Measurements from ENCODE around the gene CEP83. TPM values are rescaled to one million over a fixed set of nuclear protein-coding genes. Genes with fewer than 3 reads are reported as not detected.

The CEP83 gene
- total RNA-seq, 1 experiment from 2014 or later, result 19.2 TPM

GRCh38 chr12:94429633-94430032 lies 30.0 kb downstream of the CEP83 start (continued):
- TF ChIP-seq CTCF (IDR thresholded peaks at IDR 0.05 in 2 of 3, conservative IDR thresholded peaks at IDR 0.05 in 1 of 3; ENCODE audit: borderline replicate concordance in 1 of 3, insufficient read depth in 1 of 3, low read depth in 2 of 3, low read length in 2 of 3) (no peak), ZFX (IDR thresholded peaks at IDR 0.05) (no peak), ZNF274 (IDR thresholded peaks at IDR 0.05; ENCODE audit: low read depth, low read length) (no peak), MAX (IDR thresholded peaks at IDR 0.05) (no peak), EZH2 (IDR thresholded peaks at IDR 0.05) (no peak), TCF7L2 (IDR thresholded peaks at IDR 0.05; ENCODE audit: borderline replicate concordance, extremely low read depth, insufficient read depth, insufficient read length) (no peak)

- H4K20me1 ChIP-seq (ENCODE audit: insufficient read depth), result no peaks in the 10 kb centered on the region
- H3K4me2 ChIP-seq (ENCODE audit: low read length), result no peak overlapping the region
- RAD21 ChIA-PET (ENCODE audit: low non-redundant PET in 1 of 2, low total read pairs in 2 of 2, uncharacterized antibody in 2 of 2, unreplicated experiment in 2 of 2), result no interaction called here
- CTCF ChIA-PET, result no interaction called here
- no peak overlapping the region for H3K4me3 ChIP-seq (replicated peaks in 1 of 2; ENCODE audit: low read depth in 1 of 2, low read length in 2 of 2)
- H2AFZ ChIP-seq (ENCODE audit: low read depth, low read length, poor library complexity, severe bottlenecking), result no peak overlapping the region
- no TSS peak for BruUV-seq (replicated peaks)
- H3K9me3 ChIP-seq (ENCODE audit: control insufficient read depth in 1 of 2, insufficient read depth in 1 of 2, low read depth in 1 of 2, low read length in 2 of 2), result peaks cover 4% of the 10 kb centered on the region in 2 experiments; a peak in 1 of 4 replicates
- POLR2A ChIA-PET, result no interaction called here
- H3K27me3 ChIP-seq (ENCODE audit: insufficient read depth, low read length), result no peaks in the 10 kb centered on the region
- ATAC-seq (no peak), DNase-seq (ENCODE audit: low read depth, low spot score) (no peak)
- H3K9ac ChIP-seq (ENCODE audit: low read length), result no peak overlapping the region
- H3K36me3 ChIP-seq (ENCODE audit: control insufficient read depth in 1 of 2, insufficient read depth in 2 of 2, low read length in 2 of 2), result no peaks in the 10 kb centered on the region; a peak in 1 of 4 replicates
- no peaks in the 10 kb centered on the region for H3K9me2 ChIP-seq (ENCODE audit: insufficient read depth)
- no peaks in the 10 kb centered on the region for H3K4me1 ChIP-seq (ENCODE audit: control insufficient read depth in 1 of 2, insufficient read depth in 2 of 2, low read length in 2 of 2)
- intact Hi-C loops (cut with micrococcal nuclease), result no loop called here
- no peak overlapping the region for H3K27ac ChIP-seq (ENCODE audit: low read depth, low read length)
- peaks cover 78% of the 10 kb centered on the region for H3K79me2 ChIP-seq (ENCODE audit: insufficient read depth, low read length)
- no peak for TF ChIP-seq EGR1 (IDR thresholded peaks at IDR 0.05; ENCODE audit: low read depth)
- TF ChIP-seq SIN3A (IDR thresholded peaks at IDR 0.05; ENCODE audit: low read depth), result no peak
- TF ChIP-seq TCF7L2 (IDR thresholded peaks at IDR 0.05; ENCODE audit: borderline replicate concordance, extremely low read depth, insufficient read depth, insufficient read length), result no peak
- TF ChIP-seq POLR2AphosphoS5 (IDR thresholded peaks at IDR 0.05; ENCODE audit: low read depth, low read length), result no peak
- no peak for TF ChIP-seq SRF (IDR thresholded peaks at IDR 0.05; ENCODE audit: low read depth)
- TF ChIP-seq ATF3 (IDR thresholded peaks at IDR 0.05), result no peak
- no peak for TF ChIP-seq CTCF (IDR thresholded peaks at IDR 0.05 in 2 of 3, conservative IDR thresholded peaks at IDR 0.05 in 1 of 3; ENCODE audit: borderline replicate concordance in 1 of 3, insufficient read depth in 1 of 3, low read depth in 2 of 3, low read length in 2 of 3)
- no peak for TF ChIP-seq ZFX (IDR thresholded peaks at IDR 0.05)
- no peak for TF ChIP-seq EZH2phosphoT487 (IDR thresholded peaks at IDR 0.05; ENCODE audit: borderline replicate concordance)
- no peak for TF ChIP-seq YY1 (IDR thresholded peaks at IDR 0.05; ENCODE audit: extremely low read depth, insufficient replicate concordance, low read depth, low read length)
- no peak for TF ChIP-seq REST (IDR thresholded peaks at IDR 0.05; ENCODE audit: low read depth)
- TF ChIP-seq CBX3 (IDR thresholded peaks at IDR 0.05; ENCODE audit: low read depth), result no peak
- TF ChIP-seq CEBPB (IDR thresholded peaks at IDR 0.05; ENCODE audit: low read depth), result no peak
- no peak for TF ChIP-seq RAD21 (IDR thresholded peaks at IDR 0.05; ENCODE audit: low read depth)
- TF ChIP-seq POLR2A (IDR thresholded peaks at IDR 0.05; ENCODE audit: borderline replicate concordance, extremely low read depth, insufficient read depth, insufficient read length), result no peak
Observed at GRCh38 chr12:94429191-94429590, 30.5 kb downstream of the CEP83 start.

Measured in HCT116 (cell line).